DND-41 (cell line): ENCODE results near the gene ZBTB11.

Experiments
- EZH2 ChIP-seq: IDR thresholded peaks from 3 replicates; pipeline ENCODE4 v1.6.1; 2012; ENCODE audit warnings: borderline replicate concordance, low read depth, mild to moderate bottlenecking, moderate library complexity, low read length, inconsistent platforms; ENCODE audit not compliant: severe bottlenecking
- TF ChIP-seq, protein P1 (sequence below): IDR thresholded peaks from 2 replicates; pipeline ENCODE4 v1.5.1; 2012; ENCODE audit warnings: borderline replicate concordance, low read length, moderate library complexity, mild to moderate bottlenecking; ENCODE audit not compliant: poor library complexity, severe bottlenecking; ENCODE audit errors: extremely low read depth

- TF ChIP-seq, protein P1, sequence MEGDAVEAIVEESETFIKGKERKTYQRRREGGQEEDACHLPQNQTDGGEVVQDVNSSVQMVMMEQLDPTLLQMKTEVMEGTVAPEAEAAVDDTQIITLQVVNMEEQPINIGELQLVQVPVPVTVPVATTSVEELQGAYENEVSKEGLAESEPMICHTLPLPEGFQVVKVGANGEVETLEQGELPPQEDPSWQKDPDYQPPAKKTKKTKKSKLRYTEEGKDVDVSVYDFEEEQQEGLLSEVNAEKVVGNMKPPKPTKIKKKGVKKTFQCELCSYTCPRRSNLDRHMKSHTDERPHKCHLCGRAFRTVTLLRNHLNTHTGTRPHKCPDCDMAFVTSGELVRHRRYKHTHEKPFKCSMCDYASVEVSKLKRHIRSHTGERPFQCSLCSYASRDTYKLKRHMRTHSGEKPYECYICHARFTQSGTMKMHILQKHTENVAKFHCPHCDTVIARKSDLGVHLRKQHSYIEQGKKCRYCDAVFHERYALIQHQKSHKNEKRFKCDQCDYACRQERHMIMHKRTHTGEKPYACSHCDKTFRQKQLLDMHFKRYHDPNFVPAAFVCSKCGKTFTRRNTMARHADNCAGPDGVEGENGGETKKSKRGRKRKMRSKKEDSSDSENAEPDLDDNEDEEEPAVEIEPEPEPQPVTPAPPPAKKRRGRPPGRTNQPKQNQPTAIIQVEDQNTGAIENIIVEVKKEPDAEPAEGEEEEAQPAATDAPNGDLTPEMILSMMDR = no peak
- no peak for TF ChIP-seq EZH2
These were observed 33.7 kb downstream of the ZBTB11 start for GRCh38 chr3:101643009-101643844.
